GM21447 (cell line): ENCODE data around the gene LRIG2.
A peak's percentile ranks its signal among the peaks of the same experiment; 100 is the strongest.
"Not testable (repeated sequence)": the region's sequence is repeated elsewhere in the genome, so short reads cannot be mapped to it uniquely, and the experiment has no call there.

Source experiments
- ATAC-seq: cut with Tn5 transposase; IDR thresholded peaks from one replicate; pipeline ENCODE4 v1.9.1; 2021; ENCODE audit not compliant: unreplicated experiment

LRIG2 gene

DNA sequence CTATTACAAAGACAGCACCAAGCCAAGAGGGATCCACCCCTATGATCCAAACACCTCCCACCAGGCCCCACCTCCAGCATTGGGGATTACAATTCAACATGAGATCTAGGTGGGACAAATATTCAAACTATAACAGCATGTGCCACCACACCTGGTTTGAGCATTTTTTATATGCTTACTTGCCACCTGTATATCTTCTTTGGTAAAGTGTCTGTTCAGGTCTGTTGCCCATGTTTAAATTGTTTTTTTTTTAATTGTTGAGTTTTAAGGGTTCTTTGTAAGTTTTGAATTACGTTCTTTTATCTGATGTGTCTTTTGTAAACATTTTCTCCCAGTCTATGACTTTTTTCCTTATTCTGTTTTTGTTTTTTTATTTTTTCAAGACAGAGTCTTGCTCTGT lies 83.4 kb downstream of the LRIG2 start:
- no peak for ATAC-seq

GRCh38 chr1:113158743-113159142 lies 85.7 kb downstream of the LRIG2 start:
- not testable (repeated sequence) for ATAC-seq

GRCh38 chr1:113166473-113166872 lies 93.5 kb downstream of the LRIG2 start:
- no peak for ATAC-seq

DNA sequence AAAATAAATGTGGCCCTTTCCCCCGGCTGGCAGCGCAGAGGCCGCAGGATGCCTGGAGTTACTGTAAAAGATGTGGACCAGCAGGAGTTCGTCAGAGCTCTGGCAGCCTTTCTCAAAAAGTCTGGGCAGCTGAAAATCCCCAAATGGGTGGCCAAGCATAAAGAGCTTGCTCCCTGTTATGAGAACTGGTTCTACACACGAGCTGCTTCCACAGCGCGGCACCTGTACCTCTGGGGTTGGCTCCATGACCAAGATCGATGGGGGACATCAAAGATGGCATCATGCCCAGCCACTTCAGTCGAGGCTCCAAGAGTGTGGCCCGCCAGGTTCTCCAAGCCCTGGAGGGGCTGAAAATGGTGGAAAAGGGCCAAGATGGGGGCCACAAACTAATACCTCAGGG lies 95.9 kb downstream of the LRIG2 start:
- no peak for ATAC-seq

- ATAC-seq = no peak
Observed at GRCh38 chr1:113169591-113169990, 96.6 kb downstream of the LRIG2 start.

DNA sequence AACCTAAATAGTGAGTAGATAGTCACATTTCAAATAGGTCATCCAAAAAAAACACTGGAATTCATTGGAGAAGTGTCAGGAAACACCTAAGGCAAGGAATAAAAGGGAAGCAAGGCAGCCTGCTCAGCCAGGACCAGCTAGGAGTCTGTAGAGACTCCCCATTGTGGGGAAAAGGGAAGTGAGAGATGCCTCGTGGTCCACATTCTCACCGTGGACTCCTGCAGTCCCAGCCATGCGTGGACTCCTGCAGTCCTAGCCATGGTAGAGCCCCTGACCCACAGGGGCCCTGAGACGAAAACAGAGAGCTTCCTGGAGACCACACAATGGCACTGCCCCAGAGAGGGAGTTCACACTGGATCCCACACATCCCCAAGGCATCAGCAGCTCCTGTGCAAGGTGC lies 97.5 kb downstream of the LRIG2 start:
- peak; percentile 53 for ATAC-seq

GRCh38 chr1:113178106-113178505 lies 105.1 kb downstream of the LRIG2 start:
- no peak for ATAC-seq

GRCh38 chr1:113178522-113178921 lies 105.5 kb downstream of the LRIG2 start:
- ATAC-seq = no peak
